MCF 10A (cell line): ENCODE data around the gene PFAS. TPM values are rescaled to one million over a fixed set of nuclear protein-coding genes. Genes with fewer than 3 reads are reported as not detected.

Experiments used
- BruUV-seq: library from RNA; stranded (reverse); fragments of 400-500 nt; replicated peaks from 2 replicates; lab custom pipeline; 2021; lab: Mats Ljungman, UMichigan
- CTCF ChIA-PET: fragments of 300-600 bp; sonication (Branson Sonifier 250); formaldehyde crosslinking; extraction: SDS; loops from one replicate; lab custom pipeline; 2021; ENCODE audit warnings: antibody characterized with exemption, inconsistent platforms; lab: Yijun Ruan, JAX
- POLR2A ChIA-PET: fragments of 300-600, 350-650 bp; sonication (Branson Sonifier 250); formaldehyde crosslinking; extraction: SDS; loops from one replicate; lab custom pipeline; 2020; ENCODE audit warnings: antibody characterized with exemption, inconsistent platforms; lab: Yijun Ruan, JAX
- DNase-seq: peaks from one replicate; pipeline ENCODE4 v3.0.0-alpha.2; 2018; ENCODE audit not compliant: unreplicated experiment
- H3K27ac Mint-ChIP-seq: one replicate; pipeline ENCODE4 v1.8.0; 2022; ENCODE audit warnings: mild to moderate bottlenecking, low read depth, mixed read lengths; ENCODE audit not compliant: unreplicated experiment
- H3K27me3 Mint-ChIP-seq: one replicate; pipeline ENCODE4 v1.8.0; 2022; ENCODE audit warnings: mixed read lengths; ENCODE audit not compliant: insufficient read depth, unreplicated experiment
- H3K36me3 Mint-ChIP-seq: one replicate; pipeline ENCODE4 v1.8.0; 2022; ENCODE audit warnings: mild to moderate bottlenecking, moderate library complexity, mixed read lengths; ENCODE audit not compliant: insufficient read depth, unreplicated experiment
- H3K4me1 Mint-ChIP-seq: one replicate; pipeline ENCODE4 v1.8.0; 2022; ENCODE audit warnings: mixed read lengths; ENCODE audit not compliant: insufficient read depth, unreplicated experiment
- H3K4me3 Mint-ChIP-seq: one replicate; pipeline ENCODE4 v1.8.0; 2022; ENCODE audit warnings: mild to moderate bottlenecking, moderate library complexity, mixed read lengths; ENCODE audit not compliant: unreplicated experiment
- H3K9me3 Mint-ChIP-seq: one replicate; pipeline ENCODE4 v1.8.0; 2022; ENCODE audit warnings: mixed read lengths; ENCODE audit not compliant: unreplicated experiment
- intact Hi-C: fragments of 100-400 bp; cut with micrococcal nuclease; formaldehyde crosslinking; loops from 2 replicates; pipeline ENCODE4 v1.14.1; 2022
- total RNA-seq: library from RNA; stranded (reverse); gene quantifications from 2 replicates; pipeline ENCODE4 v1.2.3, GENCODE V29; 2022
- TF ChIP-seq, protein P1 (sequence below): fragments of 200-600 bp; IDR thresholded peaks from one replicate; pipeline ENCODE4 v1.8.0; 2022; ENCODE audit warnings: antibody characterized with exemption, mild to moderate bottlenecking; ENCODE audit not compliant: unreplicated experiment

Gene PFAS
- total RNA-seq, 1 experiment from 2014 or later, result 66.2 TPM

DNA sequence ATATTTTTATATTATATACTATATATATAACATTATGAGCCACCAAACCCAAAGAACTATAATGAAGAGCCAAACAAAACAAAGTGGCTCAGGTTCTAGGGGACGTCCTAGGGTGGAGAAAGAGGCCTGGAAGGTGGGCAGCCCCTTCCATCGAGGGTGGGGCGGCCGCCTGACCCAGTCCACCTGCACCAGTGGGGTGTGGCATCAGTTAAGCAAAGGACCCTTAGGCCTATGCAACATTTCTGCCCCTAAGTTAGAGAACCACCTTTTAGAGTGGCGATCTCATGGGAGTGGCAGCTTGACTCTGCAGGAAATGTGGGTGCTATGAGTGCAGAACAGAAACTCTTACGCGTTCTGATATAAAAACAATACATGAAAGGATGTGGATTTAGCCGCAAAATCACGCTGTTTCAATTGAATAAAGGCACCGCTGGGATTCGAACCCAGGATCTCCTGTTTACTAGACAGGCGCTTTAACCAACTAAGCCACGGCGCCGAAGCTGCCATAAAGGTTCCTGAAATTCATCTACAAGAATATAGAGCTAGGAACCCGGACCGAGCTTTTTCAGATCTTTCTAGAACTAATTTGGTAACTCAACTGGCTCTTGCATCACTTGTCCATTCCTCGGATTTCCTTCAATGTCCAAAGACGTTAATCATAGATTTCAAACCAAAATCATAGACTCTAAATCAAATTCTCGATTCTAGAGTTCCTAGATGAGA lies 23.1 kb upstream of the PFAS start:
- H3K4me1 Mint-ChIP-seq, result peaks cover 24% of the 10 kb centered on the region
- TF ChIP-seq, protein P1, sequence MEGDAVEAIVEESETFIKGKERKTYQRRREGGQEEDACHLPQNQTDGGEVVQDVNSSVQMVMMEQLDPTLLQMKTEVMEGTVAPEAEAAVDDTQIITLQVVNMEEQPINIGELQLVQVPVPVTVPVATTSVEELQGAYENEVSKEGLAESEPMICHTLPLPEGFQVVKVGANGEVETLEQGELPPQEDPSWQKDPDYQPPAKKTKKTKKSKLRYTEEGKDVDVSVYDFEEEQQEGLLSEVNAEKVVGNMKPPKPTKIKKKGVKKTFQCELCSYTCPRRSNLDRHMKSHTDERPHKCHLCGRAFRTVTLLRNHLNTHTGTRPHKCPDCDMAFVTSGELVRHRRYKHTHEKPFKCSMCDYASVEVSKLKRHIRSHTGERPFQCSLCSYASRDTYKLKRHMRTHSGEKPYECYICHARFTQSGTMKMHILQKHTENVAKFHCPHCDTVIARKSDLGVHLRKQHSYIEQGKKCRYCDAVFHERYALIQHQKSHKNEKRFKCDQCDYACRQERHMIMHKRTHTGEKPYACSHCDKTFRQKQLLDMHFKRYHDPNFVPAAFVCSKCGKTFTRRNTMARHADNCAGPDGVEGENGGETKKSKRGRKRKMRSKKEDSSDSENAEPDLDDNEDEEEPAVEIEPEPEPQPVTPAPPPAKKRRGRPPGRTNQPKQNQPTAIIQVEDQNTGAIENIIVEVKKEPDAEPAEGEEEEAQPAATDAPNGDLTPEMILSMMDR, result no peak
- H3K4me3 Mint-ChIP-seq, result peak overlapping the region; percentile 75
- DNase-seq, result peak; percentile 84
- H3K27me3 Mint-ChIP-seq, result no peaks in the 10 kb centered on the region
- H3K27ac Mint-ChIP-seq, result peak overlapping the region; percentile 92
- H3K36me3 Mint-ChIP-seq, result peaks cover 76% of the 10 kb centered on the region
- no peaks in the 10 kb centered on the region for H3K9me3 Mint-ChIP-seq
- intact Hi-C loops, result loop anchor here (1.0 kb wide), 4 partner anchors 21 to 106 kb away; no protein-coding TSS in a partner anchor
- BruUV-seq, result TSS peak; percentile 60
- ChIA-PET CTCF (interaction anchor here (0.7 to 1.0 kb wide), 2 partner anchors 146 to 538 kb away, joined by 3 to 4 read pairs; partner anchors contain the start of gene WRAP53), POLR2A (interaction anchor here (0.7 to 13.2 kb wide), 11 partner anchors 13 to 233 kb away, joined by 3 to 352 read pairs (median 10); partner anchors contain the start of genes ALOXE3, AURKB, BORCS6 and CTC1)

DNA sequence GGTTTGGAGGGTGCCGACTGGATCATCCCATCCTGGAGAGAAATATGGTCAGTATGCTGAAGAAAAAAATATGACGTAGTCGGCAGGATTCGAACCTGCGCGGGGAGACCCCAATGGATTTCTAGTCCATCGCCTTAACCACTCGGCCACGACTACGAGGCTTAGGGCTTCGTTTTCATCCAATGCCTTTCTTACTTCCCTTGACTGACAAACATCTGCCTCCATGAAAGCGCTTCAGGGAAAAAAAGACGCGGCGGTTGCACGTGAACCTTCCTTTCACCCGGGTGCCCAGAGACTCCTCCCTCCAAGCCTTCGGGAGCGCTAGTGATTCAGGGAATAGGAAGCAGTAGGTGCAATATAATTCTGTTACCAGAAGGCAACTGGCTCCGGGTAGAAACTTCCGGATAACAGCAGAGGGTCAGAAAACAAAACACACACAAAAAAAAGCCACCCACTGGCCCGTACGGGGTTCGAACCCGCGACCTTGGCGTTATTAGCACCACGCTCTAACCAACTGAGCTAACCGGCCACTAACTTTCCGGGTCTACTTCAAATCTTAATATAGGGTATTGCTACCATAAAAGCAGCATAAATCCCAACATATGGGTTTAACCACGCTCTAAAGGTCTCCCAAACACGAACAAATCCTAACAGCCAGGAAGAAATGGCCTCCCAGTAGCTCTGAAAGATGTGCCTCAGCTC lies 22.4 kb upstream of the PFAS start:
- H3K9me3 Mint-ChIP-seq, result no peaks in the 10 kb centered on the region
- DNase-seq, result peak; percentile 95
- no peaks in the 10 kb centered on the region for H3K27me3 Mint-ChIP-seq
- peak overlapping the region; percentile 75 for H3K4me3 Mint-ChIP-seq
- CTCF ChIA-PET, result interaction anchor here (1.0 kb wide), 1 partner anchor 538 kb away, joined by 4 read pairs; the partner anchor contains the start of gene WRAP53
- intact Hi-C loops, result loop anchor here (1.0 kb wide), 4 partner anchors 21 to 106 kb away; no protein-coding TSS in a partner anchor
- H3K4me1 Mint-ChIP-seq, result peaks cover 24% of the 10 kb centered on the region
- BruUV-seq, result no TSS peak
- POLR2A ChIA-PET, result interaction anchor here (0.6 to 13.2 kb wide), 17 partner anchors 9 to 234 kb away, joined by 3 to 352 read pairs (median 3); partner anchors contain the start of genes ALOXE3, AURKB, BORCS6 and CTC1
- peaks cover 76% of the 10 kb centered on the region for H3K36me3 Mint-ChIP-seq
- TF ChIP-seq, protein P1, result no peak
- peak overlapping the region; percentile 92 for H3K27ac Mint-ChIP-seq

DNA sequence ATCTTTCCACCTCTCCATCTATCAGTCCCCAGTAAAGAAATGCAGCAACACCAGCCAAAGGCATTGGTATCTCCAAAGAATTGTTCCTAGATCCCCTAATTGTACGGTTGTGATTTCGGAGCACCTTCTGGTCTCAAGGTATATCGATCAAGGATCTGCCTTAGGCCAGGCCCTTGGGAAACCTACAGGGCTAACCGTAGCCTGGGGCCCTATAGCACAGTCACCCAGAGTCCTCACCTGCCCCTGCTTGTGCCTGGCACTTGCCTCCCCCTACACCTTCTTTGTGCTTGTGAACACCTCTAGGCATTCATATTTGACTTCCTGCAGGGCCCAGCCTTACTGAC lies 21.9 kb upstream of the PFAS start:
- POLR2A ChIA-PET, result interaction anchor here (0.6 to 13.2 kb wide), 13 partner anchors 8 to 234 kb away, joined by 3 to 352 read pairs (median 6); partner anchors contain the start of genes ALOXE3, AURKB, BORCS6 and CTC1
- CTCF ChIA-PET, result interaction anchor here (0.7 kb wide), 1 partner anchor 167 kb away, joined by 3 read pairs; no protein-coding TSS in a partner anchor
- H3K4me3 Mint-ChIP-seq, result peak overlapping the region; percentile 75
- no TSS peak for BruUV-seq
- peaks cover 24% of the 10 kb centered on the region for H3K4me1 Mint-ChIP-seq
- no peaks in the 10 kb centered on the region for H3K27me3 Mint-ChIP-seq
- no peak for DNase-seq
- TF ChIP-seq, protein P1, result no peak
- peaks cover 71% of the 10 kb centered on the region for H3K36me3 Mint-ChIP-seq
- peak overlapping the region; percentile 92 for H3K27ac Mint-ChIP-seq
- no peaks in the 10 kb centered on the region for H3K9me3 Mint-ChIP-seq
- intact Hi-C loops, result no loop called here
